Measurements from ENCODE around the gene LINS1.
A peak's percentile ranks its signal among the peaks of the same experiment; 100 is the strongest.

The LINS1 gene

DNA sequence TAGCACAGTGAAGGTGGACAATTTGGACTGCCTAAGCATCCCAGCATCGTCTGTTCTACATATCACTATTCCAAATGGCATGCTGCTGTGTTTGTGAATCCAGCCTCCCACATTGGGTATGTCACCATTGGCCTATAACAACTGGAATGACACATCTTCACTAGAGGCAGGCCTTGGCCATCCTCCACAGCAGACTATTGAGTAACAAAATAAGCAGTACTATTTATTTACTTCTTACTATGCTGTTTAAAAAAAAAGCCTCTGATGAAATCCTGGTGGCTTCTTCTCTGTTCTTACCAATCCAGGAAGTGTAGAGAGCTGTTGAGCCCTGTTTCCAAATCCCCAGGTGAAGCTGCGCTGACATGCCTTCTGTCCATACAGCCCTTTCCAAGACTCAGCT is 42.7 kb downstream of the LINS1 start:
- peak; percentile 49 for DNase-seq (ENCODE audit: low read depth)

DNA sequence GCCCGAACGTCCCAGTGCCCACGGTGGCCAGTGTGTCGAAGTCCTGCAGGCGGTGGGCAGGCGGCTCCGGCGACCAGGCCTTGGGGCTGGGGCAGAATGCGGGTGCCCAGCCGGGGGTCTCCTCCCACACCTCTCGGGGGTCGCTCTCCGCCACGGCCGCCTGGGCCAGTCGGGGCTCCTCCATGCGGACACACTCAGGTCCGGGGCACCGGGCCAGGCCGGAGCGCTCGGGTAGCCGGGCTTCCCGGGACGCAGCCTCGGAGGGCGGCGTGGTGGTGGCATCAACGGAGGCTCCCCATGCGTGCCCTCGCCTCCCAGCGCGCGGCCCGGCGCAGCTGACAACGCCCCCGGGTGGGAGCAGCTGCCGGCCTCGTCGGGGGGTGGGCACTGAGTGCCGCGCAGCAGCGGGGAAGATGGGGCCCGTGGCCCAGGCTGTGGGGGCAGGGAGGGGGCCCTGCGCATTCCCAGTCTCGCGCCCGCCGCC is 43.2 kb downstream of the LINS1 start:
- DNase-seq (ENCODE audit: low read depth) = no peak

DNA sequence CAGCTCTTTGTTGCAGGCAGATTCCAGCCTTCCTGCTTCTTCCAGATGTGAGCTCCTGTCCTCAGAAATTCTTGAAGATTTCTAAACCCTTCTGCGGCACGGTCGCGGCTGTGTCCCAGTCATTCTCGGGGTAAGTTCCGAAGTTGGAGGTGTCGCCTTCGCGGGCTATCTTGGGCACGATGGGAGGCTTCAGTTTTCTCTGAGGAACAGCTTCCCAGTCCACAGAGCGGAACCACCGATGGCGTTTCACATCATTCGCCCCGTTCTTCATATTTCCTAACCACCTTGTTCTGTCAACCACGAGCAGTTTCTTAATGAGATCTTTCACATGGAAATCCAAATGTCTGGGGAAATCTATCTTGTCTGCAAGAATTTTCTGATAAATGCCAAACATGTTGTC is 48.5 kb downstream of the LINS1 start:
- DNase-seq (ENCODE audit: low read depth) = no peak

DNA sequence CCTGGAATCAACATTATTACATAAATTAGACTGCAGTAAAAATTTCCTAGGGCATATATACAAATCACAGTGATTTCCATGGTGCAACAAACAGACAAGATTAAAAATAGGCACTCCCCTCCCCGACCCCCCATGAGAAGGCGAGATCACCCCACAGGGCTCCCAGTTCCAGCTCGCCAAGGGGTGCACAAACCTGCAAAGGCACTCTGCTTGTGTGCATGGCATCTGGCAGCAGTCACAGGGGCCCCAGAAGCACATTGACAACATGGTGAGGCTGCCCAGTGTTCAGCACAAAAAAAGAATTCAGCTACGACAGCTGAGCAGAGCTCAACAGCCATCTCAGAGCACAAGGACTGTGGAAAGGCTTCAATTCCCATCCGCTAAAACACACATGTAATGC is 54.0 kb downstream of the LINS1 start:
- DNase-seq (ENCODE audit: low read depth) = no peak

DNA sequence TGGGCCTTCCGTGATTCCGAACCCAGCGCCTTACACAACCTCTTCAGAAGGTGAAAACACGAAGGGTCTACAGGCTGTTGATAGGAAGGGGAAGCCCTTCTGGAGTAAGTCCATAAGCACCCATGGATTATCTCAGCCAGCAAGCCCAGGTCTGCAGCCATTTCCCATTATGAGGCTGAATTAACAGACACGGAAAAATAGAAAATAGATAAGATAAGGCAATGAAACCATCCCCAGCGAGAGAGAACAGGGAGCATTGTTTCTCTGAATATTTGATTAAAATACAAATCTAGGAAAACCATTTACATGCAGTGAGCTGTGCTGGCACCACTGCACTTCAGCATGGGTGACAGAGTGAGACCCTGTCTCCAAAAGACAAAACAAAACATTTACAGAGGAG is 57.0 kb downstream of the LINS1 start:
- DNase-seq (ENCODE audit: low read depth) = no peak

DNA sequence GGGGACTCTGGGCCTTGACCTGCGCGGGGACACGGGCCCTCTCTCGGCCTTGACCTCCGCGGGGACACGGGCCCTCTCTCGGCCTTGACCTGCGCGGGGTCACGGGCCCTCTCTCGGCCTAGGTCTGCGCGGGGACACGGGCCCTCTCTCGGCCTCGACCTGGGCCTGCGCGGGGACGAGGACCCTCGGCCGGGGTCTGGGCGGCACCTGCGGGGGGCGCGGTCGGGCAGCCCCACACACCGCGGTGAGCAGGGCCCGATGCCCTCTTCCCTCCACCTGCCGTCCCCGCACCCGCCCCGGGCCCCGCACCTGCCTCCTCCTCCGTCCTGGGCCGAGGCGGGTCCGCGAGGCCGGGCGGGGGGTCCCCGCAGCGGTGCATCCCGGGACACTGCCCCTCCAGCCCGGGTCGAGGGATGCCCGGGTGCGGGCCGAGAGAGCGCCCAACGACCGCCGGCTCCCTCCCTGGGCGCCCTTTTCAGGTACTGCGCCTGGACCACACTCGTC is 57.6 kb downstream of the LINS1 start:
- DNase-seq (ENCODE audit: low read depth) = no peak

DNA sequence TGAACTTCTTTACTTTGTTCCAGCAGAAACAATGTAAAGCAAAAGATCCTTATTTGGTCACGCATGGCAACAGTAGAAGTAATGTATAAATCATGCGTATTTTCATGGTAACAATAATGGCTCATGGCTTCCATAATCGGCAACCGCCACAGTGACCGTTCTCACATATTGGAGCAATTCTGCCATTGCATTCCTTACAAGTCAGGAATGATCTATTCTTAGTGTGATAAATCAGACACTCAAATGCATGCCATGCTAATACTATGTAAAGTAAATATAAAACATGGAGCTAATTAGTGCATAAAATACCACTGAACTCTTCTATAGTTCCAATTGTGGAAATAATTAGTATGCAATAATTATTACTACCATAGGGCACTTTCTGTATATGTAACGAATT is 59.7 kb downstream of the LINS1 start:
- DNase-seq (ENCODE audit: low read depth) = no peak

DNA sequence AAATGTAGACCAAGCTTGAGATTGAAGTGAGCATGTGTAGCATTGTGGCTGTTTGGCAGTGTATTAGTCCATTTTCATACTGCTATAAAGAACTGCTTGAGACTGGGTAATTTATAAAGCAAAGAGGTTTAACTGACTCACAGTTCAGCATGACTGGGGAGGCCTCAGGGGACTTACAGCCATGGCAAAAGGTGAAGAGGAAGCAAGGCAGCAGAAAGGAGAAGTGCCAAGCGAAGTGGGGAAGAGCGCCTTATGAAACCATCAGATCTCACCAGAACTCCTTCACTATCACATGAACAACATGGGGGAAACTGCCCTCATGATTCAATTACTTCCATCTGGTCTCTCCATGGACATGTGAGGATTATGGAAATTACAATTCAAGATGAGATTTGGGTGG is 64.7 kb downstream of the LINS1 start:
- DNase-seq (ENCODE audit: low read depth) = no peak

DNA sequence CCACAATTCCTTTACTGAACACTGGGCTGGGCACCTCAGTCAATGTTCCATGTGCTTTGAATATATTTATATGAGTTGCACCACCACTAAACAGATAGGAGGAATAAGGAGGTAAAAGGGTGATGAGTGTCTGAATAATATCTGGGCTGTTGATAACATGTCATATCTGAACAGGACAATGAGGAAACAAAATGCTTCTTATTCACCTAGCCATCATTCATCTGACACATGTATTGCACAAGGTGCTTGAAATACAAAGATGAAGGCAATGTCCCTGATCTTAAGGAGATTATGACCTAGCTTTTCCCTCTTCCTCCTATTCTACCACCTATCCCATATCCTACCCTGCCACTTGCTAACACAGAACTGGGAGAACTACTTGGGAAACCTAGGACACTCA is 65.3 kb downstream of the LINS1 start:
- DNase-seq (ENCODE audit: low read depth) = no peak

DNA sequence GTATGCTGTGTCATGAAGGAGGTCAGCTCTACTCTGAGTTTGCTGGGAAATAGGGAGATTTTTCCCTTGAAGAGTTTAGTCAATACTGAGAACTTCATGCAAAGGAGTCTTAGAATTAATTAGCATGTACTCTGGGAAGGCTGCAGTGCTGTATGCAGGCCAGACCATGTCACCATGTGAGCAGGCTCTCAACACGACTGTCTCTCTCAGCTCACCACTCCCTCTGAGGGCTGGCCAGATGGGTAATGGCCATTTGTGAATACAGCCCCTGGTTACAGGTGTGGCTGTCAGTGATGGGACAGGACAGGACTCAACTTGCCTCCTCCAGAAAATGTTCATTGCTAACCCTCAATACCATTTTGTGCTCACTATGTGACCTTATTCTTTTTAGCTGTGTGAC is 68.1 kb downstream of the LINS1 start:
- DNase-seq (ENCODE audit: low read depth) = no peak

DNA sequence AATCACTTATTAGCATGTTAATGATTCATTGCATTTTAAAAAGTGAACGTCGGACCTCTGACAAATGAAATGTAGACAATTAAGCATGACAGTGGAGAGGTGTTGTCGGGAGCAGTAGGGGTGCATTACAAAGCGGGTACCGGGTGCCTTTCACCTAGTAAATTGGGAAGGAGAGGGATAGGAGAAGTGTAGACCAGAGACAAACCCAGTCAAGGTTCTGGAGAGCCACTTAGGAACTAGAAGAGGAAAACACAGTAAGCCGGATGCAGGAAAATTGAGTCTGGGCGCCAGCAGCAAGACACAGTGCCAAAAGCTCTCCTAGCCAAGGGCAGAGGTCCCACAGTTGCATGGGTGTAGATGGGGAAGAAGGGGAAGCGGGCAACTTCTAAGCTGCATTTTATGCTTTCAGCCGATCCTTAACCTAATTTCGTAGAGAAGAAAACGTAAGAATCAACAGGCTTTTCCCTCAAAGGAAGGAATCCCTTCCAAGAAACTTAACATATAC is 70.1 kb downstream of the LINS1 start:
- no peak for DNase-seq (ENCODE audit: low read depth)

DNA sequence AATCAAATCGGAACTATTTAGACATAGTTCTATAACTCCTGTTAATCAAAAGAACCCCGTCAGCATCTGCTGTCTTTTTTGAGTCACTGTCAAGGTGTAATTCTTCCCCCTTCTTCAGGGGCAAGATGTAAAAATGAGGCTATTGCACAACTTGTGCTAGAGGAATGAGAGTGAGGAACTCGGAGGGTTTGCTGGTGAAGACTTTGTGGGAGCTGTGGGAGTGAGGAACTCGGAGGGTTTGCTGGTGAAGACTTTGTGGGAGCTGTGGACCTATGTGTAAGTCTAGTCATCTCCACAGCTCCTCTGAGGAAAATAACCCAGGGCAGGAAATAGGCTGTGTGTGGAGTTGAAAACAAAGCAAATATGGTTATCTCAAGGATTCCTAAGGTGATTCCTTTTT is 70.8 kb downstream of the LINS1 start:
- no peak for DNase-seq (ENCODE audit: low read depth)

DNA sequence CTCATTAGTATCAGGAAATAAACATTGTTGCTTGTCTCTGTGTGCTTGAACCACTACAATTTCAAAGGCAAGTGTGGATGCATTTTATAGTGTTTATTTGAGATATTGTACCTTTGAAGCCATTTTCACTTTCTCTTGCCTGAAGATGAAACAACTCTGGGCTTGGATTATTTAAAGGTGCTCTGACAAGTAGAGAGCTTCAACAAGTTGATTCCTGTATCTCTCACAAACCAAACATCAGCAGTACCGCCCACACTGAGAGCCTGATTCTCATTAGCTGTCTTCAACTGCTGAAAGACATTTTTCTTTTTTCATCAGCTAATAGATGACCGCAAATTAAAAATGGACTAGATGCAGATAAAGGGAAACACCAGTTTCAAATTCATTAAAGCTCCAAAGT is 72.4 kb downstream of the LINS1 start:
- DNase-seq (ENCODE audit: low read depth) = no peak

DNA sequence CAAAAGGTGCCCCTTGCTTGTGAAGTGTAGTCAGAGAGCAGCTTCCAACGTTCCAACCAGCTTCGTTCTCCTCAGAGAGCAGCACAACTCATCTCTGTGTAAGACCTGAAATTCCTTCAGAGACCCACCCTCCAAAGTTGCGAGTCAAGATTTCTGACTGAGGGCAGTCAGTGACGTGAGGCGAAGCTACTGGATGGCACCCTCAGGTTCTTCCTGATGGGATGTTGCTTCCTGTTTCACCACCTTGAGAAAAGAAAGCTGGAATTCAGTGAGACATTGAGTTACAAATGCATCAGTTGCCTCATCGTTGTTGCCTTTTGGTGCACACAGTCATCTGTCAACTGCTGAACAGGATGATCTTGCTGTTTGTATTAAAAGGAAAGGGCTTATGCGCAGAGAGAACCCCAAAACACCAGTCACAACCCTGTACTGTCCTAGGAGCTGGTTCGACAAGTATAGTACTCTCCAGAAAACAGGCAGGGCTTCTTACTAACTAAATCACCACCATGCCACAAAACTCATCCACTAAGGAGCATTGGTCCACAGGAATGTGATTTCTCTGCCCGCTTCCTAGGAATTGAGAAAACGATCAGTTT is 73.1 kb downstream of the LINS1 start, which contains the start of gene CERS3:
TSS of gene CERS3 (minus strand) at position 118 of the 596 bp plus-strand sequence. CDS start 27,101 bp downstream, outside the sequence.
- DNase-seq (ENCODE audit: low read depth) = no peak

DNA sequence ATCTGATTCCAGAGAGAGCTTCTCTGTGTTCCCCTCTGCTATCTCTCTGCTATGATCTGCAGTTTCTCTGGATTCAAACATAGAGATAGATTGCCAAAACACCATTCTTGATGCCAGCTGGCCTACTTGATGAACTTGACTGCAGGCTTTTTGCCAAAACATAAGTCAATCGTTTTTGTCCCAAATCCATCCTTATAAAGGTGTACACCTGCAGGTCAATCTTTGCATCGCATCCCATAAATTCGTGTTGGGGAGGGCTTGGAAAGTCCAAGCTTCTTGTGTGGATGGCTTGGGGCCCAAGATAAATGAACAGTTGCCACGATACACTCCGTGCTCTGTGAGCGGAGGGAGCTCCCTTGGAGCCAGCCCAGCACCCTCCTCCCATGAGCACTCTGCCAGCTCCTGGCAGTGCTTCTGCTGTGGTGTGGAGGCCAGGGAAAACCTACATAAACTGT is 75.9 kb downstream of the LINS1 start:
- no peak for DNase-seq (ENCODE audit: low read depth)

DNA sequence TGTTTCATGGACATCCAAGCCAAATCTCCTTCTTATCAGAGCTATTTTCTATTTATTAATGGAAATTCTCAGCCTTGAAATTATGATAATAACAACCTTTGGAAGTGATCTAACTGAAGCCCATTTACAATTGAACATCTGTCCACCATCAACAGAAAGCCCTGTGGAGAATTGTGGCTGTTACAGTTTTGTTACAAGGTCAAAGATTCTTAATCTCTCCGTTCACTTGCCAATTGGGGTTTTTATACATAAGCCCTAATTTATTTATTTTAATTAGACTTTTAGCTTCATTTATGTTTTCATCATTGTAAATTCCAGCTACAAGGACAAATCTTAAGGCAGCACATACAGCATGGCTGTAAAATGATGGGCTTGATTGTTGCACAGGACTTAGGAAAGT is 76.5 kb downstream of the LINS1 start:
- no peak for DNase-seq (ENCODE audit: low read depth)

DNA sequence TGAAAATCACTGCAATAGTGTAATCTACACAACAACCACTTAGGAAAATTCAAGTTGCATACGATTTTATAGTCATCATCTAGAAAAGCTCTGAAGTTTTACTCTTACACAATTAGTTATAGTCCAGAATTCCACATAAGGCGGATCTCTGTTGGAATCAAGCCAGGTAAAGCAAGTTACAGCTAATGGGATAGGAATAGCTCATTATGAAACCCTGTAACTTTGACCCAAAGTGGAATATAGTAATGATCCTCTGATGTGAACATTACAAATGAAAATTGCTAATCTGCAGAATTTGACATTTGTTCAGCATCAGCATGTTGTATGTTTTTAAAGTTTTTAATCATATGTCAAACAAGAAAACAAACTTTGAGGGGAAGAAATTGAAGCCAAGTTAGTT is 77.7 kb downstream of the LINS1 start:
- no peak for DNase-seq (ENCODE audit: low read depth)

DNA sequence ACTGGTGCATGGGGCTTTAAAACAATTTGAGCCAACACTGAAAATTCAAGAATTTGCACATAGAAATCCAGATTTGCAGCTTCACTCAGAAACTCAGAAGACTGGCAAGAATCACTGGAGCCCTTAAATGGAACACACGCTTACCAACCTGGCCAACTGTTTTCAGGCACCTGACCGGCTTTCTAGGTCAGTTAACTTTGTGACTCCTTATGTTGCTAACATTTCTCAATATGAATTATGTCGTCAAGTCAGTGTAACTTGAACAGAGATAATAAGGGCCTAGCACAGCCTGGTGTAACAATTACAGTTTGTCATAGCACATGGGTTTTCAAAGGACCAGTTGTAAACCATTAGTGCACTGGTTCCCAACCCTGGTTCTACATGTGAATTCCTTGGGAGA is 80.1 kb downstream of the LINS1 start:
- no peak for DNase-seq (ENCODE audit: low read depth)

DNA sequence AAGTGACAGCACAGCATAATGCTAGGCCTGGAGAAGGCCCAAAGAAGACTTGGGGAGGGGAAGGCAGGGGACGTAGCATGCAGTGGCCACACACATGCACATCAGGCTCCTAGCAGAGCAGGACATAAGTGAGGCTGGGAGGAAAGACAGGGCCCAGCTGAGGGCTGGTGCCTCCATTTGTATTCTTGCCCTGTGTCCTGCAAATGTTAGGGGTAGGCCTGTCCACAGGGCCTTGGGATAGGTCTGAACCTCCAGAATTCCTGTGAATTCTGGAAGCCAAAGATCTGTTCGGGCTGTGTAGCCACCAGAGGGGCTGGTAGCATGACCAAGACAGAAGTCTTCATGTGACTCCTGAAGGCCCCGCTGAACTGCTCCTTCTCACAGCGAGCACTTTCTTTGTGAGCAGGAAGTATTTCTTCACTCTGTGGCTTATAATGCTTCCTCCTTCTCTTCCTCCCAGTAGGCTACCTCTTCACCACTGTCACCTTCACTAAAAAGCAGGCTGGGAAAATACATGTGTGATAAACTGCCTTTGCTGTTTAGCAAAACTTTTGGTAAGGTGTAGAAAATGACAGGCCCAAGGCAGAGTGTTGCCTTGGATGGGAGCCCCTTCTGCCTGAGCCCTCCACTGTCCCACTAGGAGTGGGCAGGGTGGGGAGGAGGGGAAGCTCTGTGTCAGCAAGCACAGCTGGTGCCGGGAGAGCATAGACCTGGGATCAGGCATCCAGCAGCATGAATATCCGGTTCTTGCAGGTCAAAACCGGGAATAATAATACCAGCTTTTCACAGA is 81.7 kb downstream of the LINS1 start:
- DNase-seq (ENCODE audit: low read depth) = no peak

DNA sequence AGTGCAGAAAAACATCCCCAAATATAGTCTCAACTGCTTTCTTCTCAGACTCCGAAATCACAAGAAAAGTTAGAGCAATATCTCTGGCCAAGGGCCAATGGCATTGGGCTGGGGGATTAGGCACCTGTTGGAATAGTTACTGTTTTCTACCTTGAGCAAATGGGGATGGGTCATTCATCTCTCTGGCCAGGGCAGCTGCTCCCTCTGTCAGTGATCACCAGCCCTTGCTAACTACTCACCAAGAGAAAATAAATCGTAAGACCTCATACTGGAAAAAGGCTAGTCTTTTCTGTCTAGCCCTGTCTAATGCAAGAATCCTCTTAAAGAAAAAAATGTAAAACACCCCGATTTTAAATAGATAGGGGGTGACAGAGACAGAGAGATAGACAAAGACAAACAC is 84.1 kb downstream of the LINS1 start:
- no peak for DNase-seq (ENCODE audit: low read depth)

Data from EH (cell line).